K562 (cell line): ENCODE data around the gene KCNJ14. TPM values are rescaled to one million over a fixed set of nuclear protein-coding genes. Genes with fewer than 3 reads are reported as not detected.
A peak's percentile ranks its signal among the peaks of the same experiment; 100 is the strongest.

ENCODE experiments used
- ATAC-seq: fragments of 200-7000 bp; cut with Tn5 transposase; 3 replicates; pipeline ENCODE4 v1.9.1; 2020; ENCODE audit warnings: moderate library complexity
- BruUV-seq: library from RNA; stranded (reverse); fragments of 400-500 nt; replicated peaks from 2 replicates; lab custom pipeline; 2021; lab: Mats Ljungman, UMichigan
- CTCF ChIA-PET: fragments of 300-600 bp; formaldehyde crosslinking; extraction: SDS; loops from one replicate; lab custom pipeline; 2021; ENCODE audit warnings: low intra/inter-chr PET ratio; lab: Yijun Ruan, JAX
- POLR2A ChIA-PET: fragments of 300-600, 350-650 bp; sonication (Branson Sonifier 250); formaldehyde crosslinking; extraction: SDS; loops from one replicate; lab custom pipeline; 2021; ENCODE audit warnings: antibody characterized with exemption, inconsistent platforms; lab: Yijun Ruan, JAX
- DNase-seq, 4 experiments: peaks; one replicate each; pipeline versions ENCODE4 v3.0.0 to v3.0.0-alpha.2; 2011 to 2018; ENCODE audit warnings: low spot score in 3 of 4, mixed read lengths in 3 of 4; ENCODE audit errors: extremely low read depth in 1 of 4
- FAIRE-seq: peaks from 2 replicates; lab custom pipeline; 2011; peaks lifted over from hg19 to GRCh38; lab: Jason Lieb, UNC
- H2AFZ ChIP-seq: 2 replicates; pipeline ENCODE4 v1.6.0; 2011; ENCODE audit warnings: low read depth, low read length, control low read depth, inconsistent platforms
- H3K27ac ChIP-seq: fragments of 200-600 bp; 3 replicates; pipeline ENCODE4 v1.8.0; 2011; ENCODE audit warnings: low read depth, mild to moderate bottlenecking, control low read depth, inconsistent platforms, low read length, moderate library complexity, mixed read lengths; ENCODE audit errors: extremely low read depth
- H3K27me3 ChIP-seq, 2 experiments: fragments of 300-600 bp in 1 of 2; 2 replicates in 1 of 2; 3 replicates in 1 of 2; pipeline versions ENCODE4 v1.6.0 to v1.8.0; 2011; ENCODE audit warnings: inconsistent platforms in 2 of 2, low read length in 2 of 2, mild to moderate bottlenecking in 1 of 2, mixed read lengths in 1 of 2, moderate library complexity in 1 of 2; ENCODE audit not compliant: control insufficient read depth in 2 of 2, insufficient read depth in 2 of 2
- H3K36me3 ChIP-seq: fragments of 300-600 bp; 3 replicates; pipeline ENCODE4 v1.8.0; 2011; ENCODE audit warnings: mild to moderate bottlenecking, low read length, inconsistent platforms; ENCODE audit not compliant: control insufficient read depth, insufficient read depth
- H3K4me1 ChIP-seq, 2 experiments: fragments of 200-600 bp in 1 of 2; replicated peaks in 1 of 2; 2 replicates in 1 of 2; 3 replicates in 1 of 2; pipeline versions ENCODE4 v1.5.1 to v1.8.0; 2011; ENCODE audit warnings: inconsistent platforms in 2 of 2, low read length in 2 of 2, mild to moderate bottlenecking in 1 of 2, mixed read lengths in 1 of 2, moderate library complexity in 1 of 2; ENCODE audit not compliant: control insufficient read depth in 2 of 2, insufficient read depth in 2 of 2
- H3K4me2 ChIP-seq: 2 replicates; pipeline ENCODE4 v1.6.1; 2011; ENCODE audit warnings: low read length, control low read depth, inconsistent platforms, mixed read lengths; ENCODE audit not compliant: insufficient read depth
- H3K4me3 ChIP-seq: fragments of 200-600 bp; sonication (generic), shearing (Covaris generic); 2 replicates; pipeline ENCODE4 v1.5.1; 2016; ENCODE audit warnings: control low read depth, inconsistent platforms
- H3K79me2 ChIP-seq: fragments of 200-600 bp; 3 replicates; pipeline ENCODE4 v1.8.0; 2011; ENCODE audit warnings: low read length, inconsistent platforms; ENCODE audit not compliant: control insufficient read depth, insufficient read depth
- H3K9ac ChIP-seq, 2 experiments: 2 replicates each; pipeline versions ENCODE4 v1.6.0 to v1.6.1; 2011; ENCODE audit warnings: low read depth in 2 of 2, low read length in 2 of 2, control low read depth in 1 of 2, inconsistent platforms in 1 of 2, mild to moderate bottlenecking in 1 of 2, mixed read lengths in 1 of 2; ENCODE audit not compliant: insufficient read depth in 1 of 2
- H3K9me1 ChIP-seq: one replicate; pipeline ENCODE4 v1.6.0; 2011; ENCODE audit warnings: inconsistent platforms, mild to moderate bottlenecking, low read length, moderate library complexity; ENCODE audit not compliant: control insufficient read depth, insufficient read depth
- H3K9me3 ChIP-seq: replicated peaks from 2 replicates; pipeline ENCODE4 v1.5.1; 2011; ENCODE audit warnings: low read depth, low read length, inconsistent platforms; ENCODE audit not compliant: control insufficient read depth, insufficient read depth
- H4K20me1 ChIP-seq: replicated peaks from 2 replicates; pipeline ENCODE4 v1.6.1; 2011; ENCODE audit warnings: low read length, inconsistent platforms, mixed read lengths; ENCODE audit not compliant: control insufficient read depth, insufficient read depth
- COPS2 ChIP-seq: fragments of 450-650 bp; conservative IDR thresholded peaks from 2 replicates; pipeline ENCODE4 v1.6.1; 2016; ENCODE audit warnings: mild to moderate bottlenecking, moderate library complexity
- ESRRA ChIP-seq: fragments of 450-650 bp; IDR thresholded peaks from 2 replicates; pipeline ENCODE4 v1.6.1; 2014; ENCODE audit warnings: low read depth, mild to moderate bottlenecking, moderate library complexity, borderline replicate concordance
- KLF13 ChIP-seq: fragments of 450-650 bp; IDR thresholded peaks from 2 replicates; pipeline ENCODE4 v1.6.1; 2016; ENCODE audit warnings: missing genetic modification characterization, low read depth, mild to moderate bottlenecking, missing compliant biosample characterization, moderate library complexity, borderline replicate concordance
- L3MBTL2 ChIP-seq: fragments of 450-650 bp; IDR thresholded peaks from 2 replicates; pipeline ENCODE4 v1.6.1; 2016; ENCODE audit warnings: mild to moderate bottlenecking, moderate library complexity
- RBM34 ChIP-seq: fragments of 200-400 bp; formaldehyde crosslinking; IDR thresholded peaks from 2 replicates; pipeline ENCODE4 v1.6.1; 2018; ENCODE audit warnings: low read length, borderline replicate concordance; ENCODE audit not compliant: insufficient read depth
- SMARCE1 ChIP-seq: fragments of 450-650 bp; IDR thresholded peaks from 2 replicates; pipeline ENCODE4 v1.7.1; 2016; ENCODE audit warnings: mild to moderate bottlenecking
- SRF ChIP-seq, 2 experiments: fragments of 250-450, 450-650 bp in 1 of 2; sonication (Bioruptor Pico) in 1 of 2; sonication (generic) in 1 of 2; formaldehyde crosslinking; IDR thresholded peaks; 2 replicates each; pipeline versions ENCODE4 v1.5.0 to v1.5.1; 2020 to 2022; ENCODE audit warnings: mild to moderate bottlenecking in 1 of 2, missing genetic modification reagents in 1 of 2
- XRCC5 ChIP-seq: fragments of 200-400 bp; formaldehyde crosslinking; IDR thresholded peaks from 2 replicates; pipeline ENCODE4 v1.6.1; 2017; ENCODE audit warnings: low read depth, mild to moderate bottlenecking, low read length
- ZBTB17 ChIP-seq: fragments of 450-650 bp; formaldehyde crosslinking; IDR thresholded peaks from 2 replicates; pipeline ENCODE4 v1.4.0; 2020; ENCODE audit warnings: mild to moderate bottlenecking
- ZBTB33 ChIP-seq: sonication (generic); formaldehyde crosslinking; IDR thresholded peaks from 2 replicates; pipeline ENCODE4 v1.8.1; 2023; ENCODE audit warnings: mild to moderate bottlenecking, missing genetic modification reagents
- ZNF384 ChIP-seq: IDR thresholded peaks from 2 replicates; pipeline ENCODE4 v1.6.1; 2012; ENCODE audit warnings: low read depth, low read length, improper control_type of control experiment
- WGBS: fragments of 100-300 bp; shearing (Covaris generic); methylation state at CpG from one replicate; pipeline ENCODE4 v1.1.6; 2016; ENCODE audit warnings: low coverage, mixed read lengths; ENCODE audit not compliant: insufficient coverage; ENCODE audit errors: missing lambda C conversion rate; 5-methylcytosine and 5-hydroxymethylcytosine counted together
- in situ Hi-C: fragments of 300-500 bp; cut with MboI; formaldehyde crosslinking; loops from 4 replicates; pipeline ENCODE4 v1.15.0; 2018; ENCODE audit warnings: inconsistent platforms, mixed read lengths
- intact Hi-C: fragments of 100-400 bp; cut with micrococcal nuclease; formaldehyde crosslinking; loops from 2 replicates; pipeline ENCODE4 v1.14.2; 2022
- polyA plus RNA-seq, 8 experiments: library from polyadenylated mRNA; depleted of rRNA in 4 of 8; stranded (reverse) in 5 of 8; unstranded in 3 of 8; fragments of >200 nt; fragmentation: Nextera tagmentation in 2 of 8; fragmentation: Illumina TruSeq in 1 of 8; extraction: Ambion mirVana in 2 of 8; extraction: Trizol in 1 of 8; gene quantifications; 2 replicates each; pipeline versions ENCODE4 v1.2.1 to v1.2.3, GENCODE V29; 2011 to 2014; ENCODE audit warnings: inconsistent platforms in 1 of 8, missing spikeins in 1 of 8
- total RNA-seq, 7 experiments: library from RNA; depleted of rRNA in 6 of 7; stranded (reverse); fragments of >200 nt in 6 of 7; fragmentation: Illumina TruSeq in 2 of 7; extraction: Trizol in 2 of 7; gene quantifications; 2 replicates each; pipeline versions ENCODE4 v1.2.1 to v1.2.3, GENCODE V29; 2011 to 2021; ENCODE audit warnings: low replicate concordance in 1 of 7
- TF ChIP-seq, protein P1 (sequence below): fragments of 250-450 bp; sonication (Bioruptor Pico); IDR thresholded peaks from 2 replicates; pipeline ENCODE4 v1.8.0; 2022; ENCODE audit warnings: inconsistent platforms, mild to moderate bottlenecking, moderate library complexity, borderline replicate concordance
- TF ChIP-seq, protein P2 (sequence below): sonication (generic); formaldehyde crosslinking; IDR thresholded peaks from 2 replicates; pipeline ENCODE4 v1.8.0; 2023; ENCODE audit warnings: mild to moderate bottlenecking, missing genetic modification reagents

Gene KCNJ14
- total and polyA plus RNA-seq, 9 of the 15 experiments (the other 6 are each of a cell fraction or from before 2014, with no cell fraction given), result 0.15 to 1.6 (median 0.49) TPM

DNA sequence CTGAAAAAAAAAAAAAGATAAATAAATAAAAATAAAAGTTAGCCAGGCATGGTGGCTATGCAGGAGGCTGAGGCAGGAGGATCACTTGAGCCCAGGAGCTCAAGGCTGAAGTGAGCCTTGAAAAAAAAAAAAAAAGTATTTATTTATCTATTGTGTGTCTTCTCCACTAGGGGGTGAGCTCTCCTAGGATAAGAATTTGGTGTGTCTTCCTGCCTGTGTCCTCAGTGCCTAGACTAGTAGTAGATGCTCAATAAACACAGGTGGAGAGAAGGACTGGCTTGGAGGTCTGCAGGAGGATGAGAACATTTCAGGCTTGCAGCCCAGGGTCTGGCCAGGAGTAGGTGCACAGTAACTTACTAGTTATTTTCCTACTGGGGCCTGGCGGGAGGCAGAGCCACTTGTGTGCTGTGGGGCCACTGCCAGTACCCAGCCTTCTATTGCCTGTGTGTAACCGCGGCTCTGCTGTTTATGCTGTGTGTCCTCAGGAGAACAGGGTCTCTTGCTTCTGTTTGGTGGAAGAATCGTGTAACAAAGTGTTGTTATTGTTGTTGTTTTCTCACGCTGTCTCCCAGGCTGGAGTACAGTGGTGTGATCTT is 50.9 kb downstream of the KCNJ14 start:
- ATAC-seq, result 0 out of 3 replicates have a peak, but pooled peaks have one; percentile 2
- Histone ChIP-seq H2AFZ (no peak overlapping the region), H3K36me3 (no peaks in the 10 kb centered on the region), H3K4me2 (no peak overlapping the region), H3K9ac (no peak overlapping the region), H3K4me3 (no peak overlapping the region), H3K27me3 (peaks cover 5 to 21% of the 10 kb centered on the region in 2 experiments; a peak in 3 of 5 replicates), H3K79me2 (no peaks in the 10 kb centered on the region; the same call in 2 of the 3 replicates), H3K4me1 (peaks cover 5 to 35% of the 10 kb centered on the region in 2 experiments; a peak in 4 of 5 replicates), H4K20me1 (peaks cover 8% of the 10 kb centered on the region; the same call in 1 of the 2 replicates), H3K27ac (no peak overlapping the region), H3K9me3 (no peaks in the 10 kb centered on the region), H3K9me1 (no peaks in the 10 kb centered on the region)
- FAIRE-seq, result peak; percentile 70
- in situ Hi-C loops (loop anchor here (5.0 kb wide), 1 partner anchor 76 kb away; no protein-coding TSS in a partner anchor), intact Hi-C loops (loop anchor here (1.0 kb wide), 1 partner anchor 78 kb away; no protein-coding TSS in a partner anchor)
- BruUV-seq, result no TSS peak
- ChIA-PET CTCF (interaction anchor here (0.5 to 3.0 kb wide), 7 partner anchors 23 to 194 kb away, joined by 3 to 32 read pairs (median 4); no protein-coding TSS in a partner anchor), POLR2A (interaction anchor here (0.6 to 1.6 kb wide), 8 partner anchors 10 to 702 kb away, joined by 3 to 6 read pairs (median 3); no protein-coding TSS in a partner anchor)
- peak; percentile 45 to 75 (median 60) for DNase-seq
- 75% methylated on average over 5 of the region's 5 CpGs for WGBS
- TF ChIP-seq ZBTB17 (CRISPR knock-in tag) (no peak), SRF (CRISPR knock-in tag; IDR thresholded peaks at IDR 0.05) (no peak), XRCC5 (no peak), SMARCE1 (no peak), ZNF384 (peak; percentile 99), COPS2 (no peak), RBM34 (no peak), ESRRA (no peak), KLF13 (tag) (peak; percentile 26; the same call in 1 of the 2 replicates), ZBTB33 (CRISPR knock-in tag) (peak; percentile 81), L3MBTL2 (no peak)
- TF ChIP-seq, protein P1, sequence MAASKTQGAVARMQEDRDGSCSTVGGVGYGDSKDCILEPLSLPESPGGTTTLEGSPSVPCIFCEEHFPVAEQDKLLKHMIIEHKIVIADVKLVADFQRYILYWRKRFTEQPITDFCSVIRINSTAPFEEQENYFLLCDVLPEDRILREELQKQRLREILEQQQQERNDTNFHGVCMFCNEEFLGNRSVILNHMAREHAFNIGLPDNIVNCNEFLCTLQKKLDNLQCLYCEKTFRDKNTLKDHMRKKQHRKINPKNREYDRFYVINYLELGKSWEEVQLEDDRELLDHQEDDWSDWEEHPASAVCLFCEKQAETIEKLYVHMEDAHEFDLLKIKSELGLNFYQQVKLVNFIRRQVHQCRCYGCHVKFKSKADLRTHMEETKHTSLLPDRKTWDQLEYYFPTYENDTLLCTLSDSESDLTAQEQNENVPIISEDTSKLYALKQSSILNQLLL (CRISPR knock-in tag), result no peak
- TF ChIP-seq, protein P2, sequence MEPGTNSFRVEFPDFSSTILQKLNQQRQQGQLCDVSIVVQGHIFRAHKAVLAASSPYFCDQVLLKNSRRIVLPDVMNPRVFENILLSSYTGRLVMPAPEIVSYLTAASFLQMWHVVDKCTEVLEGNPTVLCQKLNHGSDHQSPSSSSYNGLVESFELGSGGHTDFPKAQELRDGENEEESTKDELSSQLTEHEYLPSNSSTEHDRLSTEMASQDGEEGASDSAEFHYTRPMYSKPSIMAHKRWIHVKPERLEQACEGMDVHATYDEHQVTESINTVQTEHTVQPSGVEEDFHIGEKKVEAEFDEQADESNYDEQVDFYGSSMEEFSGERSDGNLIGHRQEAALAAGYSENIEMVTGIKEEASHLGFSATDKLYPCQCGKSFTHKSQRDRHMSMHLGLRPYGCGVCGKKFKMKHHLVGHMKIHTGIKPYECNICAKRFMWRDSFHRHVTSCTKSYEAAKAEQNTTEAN, result no peak
